ENCODE results near the gene FAM83F.
A peak's percentile ranks its signal among the peaks of the same experiment; 100 is the strongest.

FAM83F gene

GRCh38 chr22:40035351-40035750 lies 40.6 kb downstream of the FAM83F start:
- in situ Hi-C loops (cut with MboI; ENCODE audit: low pct_unique_long_range_greater_than_20kb, low sequenced_read_pairs, unreplicated experiment) = loop anchor here (10.0 kb wide), 1 partner anchor 501 kb away; the partner anchor contains the start of gene RPS19BP1
- DNase-seq (ENCODE audit: low spot score) = no peak
- TF ChIP-seq CTCF (IDR thresholded peaks at IDR 0.05; ENCODE audit: extremely low read depth, insufficient read depth, missing control alignments) = no peak

GRCh38 chr22:40036126-40036525 lies 41.4 kb downstream of the FAM83F start:
- DNase-seq (ENCODE audit: low spot score) = no peak
- in situ Hi-C loops (cut with MboI; ENCODE audit: low pct_unique_long_range_greater_than_20kb, low sequenced_read_pairs, unreplicated experiment) = loop anchor here (10.0 kb wide), 1 partner anchor 501 kb away; the partner anchor contains the start of gene RPS19BP1
- TF ChIP-seq CTCF (IDR thresholded peaks at IDR 0.05; ENCODE audit: extremely low read depth, insufficient read depth, missing control alignments) = no peak

- peak; percentile 86 for TF ChIP-seq CTCF (IDR thresholded peaks at IDR 0.05; ENCODE audit: extremely low read depth, insufficient read depth, missing control alignments)
- peak; percentile 76 for DNase-seq (ENCODE audit: low spot score)
- in situ Hi-C loops (cut with MboI; ENCODE audit: low pct_unique_long_range_greater_than_20kb, low sequenced_read_pairs, unreplicated experiment) = loop anchor here (10.0 kb wide), 1 partner anchor 502 kb away; the partner anchor contains the start of gene RPS19BP1
Measured at GRCh38 chr22:40036591-40037225, 42.0 kb downstream of the FAM83F start.

GRCh38 chr22:40037320-40037719 lies 42.6 kb downstream of the FAM83F start:
- DNase-seq (ENCODE audit: low spot score) = no peak
- in situ Hi-C loops (cut with MboI; ENCODE audit: low pct_unique_long_range_greater_than_20kb, low sequenced_read_pairs, unreplicated experiment) = loop anchor here (10.0 kb wide), 1 partner anchor 503 kb away; the partner anchor contains the start of gene RPS19BP1
- TF ChIP-seq CTCF (IDR thresholded peaks at IDR 0.05; ENCODE audit: extremely low read depth, insufficient read depth, missing control alignments) = no peak

GRCh38 chr22:40039482-40040115 lies 44.8 kb downstream of the FAM83F start:
- no peak for DNase-seq (ENCODE audit: low spot score)
- in situ Hi-C loops (cut with MboI; ENCODE audit: low pct_unique_long_range_greater_than_20kb, low sequenced_read_pairs, unreplicated experiment) = loop anchor here (10.0 kb wide), 1 partner anchor 505 kb away; the partner anchor contains the start of gene RPS19BP1
- TF ChIP-seq CTCF (IDR thresholded peaks at IDR 0.05; ENCODE audit: extremely low read depth, insufficient read depth, missing control alignments) = no peak

GRCh38 chr22:40040927-40041326 lies 46.2 kb downstream of the FAM83F start:
- no peak for DNase-seq (ENCODE audit: low spot score)
- TF ChIP-seq CTCF (IDR thresholded peaks at IDR 0.05; ENCODE audit: extremely low read depth, insufficient read depth, missing control alignments) = no peak
- in situ Hi-C loops (cut with MboI; ENCODE audit: low pct_unique_long_range_greater_than_20kb, low sequenced_read_pairs, unreplicated experiment) = no loop called here

All from GM13977 (cell line).